NB4 (cell line): ENCODE results near the gene PAEP.

Experiments
- DNase-seq: peaks from one replicate; pipeline ENCODE4 v3.0.0; 2010; ENCODE audit warnings: low read depth
- H3K4me3 ChIP-seq: one replicate; pipeline ENCODE4 v1.5.1; 2011; ENCODE audit warnings: mild to moderate bottlenecking, low read depth, low read length, moderate library complexity
- MYC ChIP-seq: IDR thresholded peaks from 2 replicates; pipeline ENCODE4 v1.6.1; 2011; ENCODE audit warnings: low read depth, low read length
- POLR2A ChIP-seq: IDR thresholded peaks from 2 replicates; pipeline ENCODE4 v1.6.1; 2011; ENCODE audit warnings: mild to moderate bottlenecking; ENCODE audit not compliant: insufficient read length; ENCODE audit errors: extremely low read depth
- TF ChIP-seq, protein P1 (sequence below): IDR thresholded peaks from one replicate; pipeline ENCODE4 v1.5.1; 2012; ENCODE audit warnings: low read depth, low read length
- TF ChIP-seq, protein P2 (sequence below): IDR thresholded peaks from 2 replicates; pipeline ENCODE4 v1.6.1; 2011; ENCODE audit warnings: low read depth, low read length

The PAEP gene

DNA sequence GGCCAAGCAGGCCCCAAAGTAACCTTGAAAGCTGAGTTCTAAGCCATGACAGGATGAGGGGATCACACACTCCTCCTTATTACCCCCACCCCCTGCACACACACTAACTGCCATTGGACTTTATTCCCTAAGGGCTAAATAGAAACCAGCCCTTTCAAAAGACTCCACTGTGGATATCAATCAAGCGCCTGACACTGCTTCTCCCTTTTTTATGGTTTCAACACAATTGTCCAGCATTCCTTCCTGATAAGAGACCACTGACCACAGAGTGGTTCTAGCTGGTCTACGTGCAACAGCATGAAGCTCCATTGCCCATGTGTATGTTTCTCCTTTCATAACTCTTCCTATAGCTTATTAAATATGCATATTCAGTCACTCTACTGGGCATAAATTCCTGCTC is 34.7 kb downstream of the PAEP start:
- TF ChIP-seq, protein P1, sequence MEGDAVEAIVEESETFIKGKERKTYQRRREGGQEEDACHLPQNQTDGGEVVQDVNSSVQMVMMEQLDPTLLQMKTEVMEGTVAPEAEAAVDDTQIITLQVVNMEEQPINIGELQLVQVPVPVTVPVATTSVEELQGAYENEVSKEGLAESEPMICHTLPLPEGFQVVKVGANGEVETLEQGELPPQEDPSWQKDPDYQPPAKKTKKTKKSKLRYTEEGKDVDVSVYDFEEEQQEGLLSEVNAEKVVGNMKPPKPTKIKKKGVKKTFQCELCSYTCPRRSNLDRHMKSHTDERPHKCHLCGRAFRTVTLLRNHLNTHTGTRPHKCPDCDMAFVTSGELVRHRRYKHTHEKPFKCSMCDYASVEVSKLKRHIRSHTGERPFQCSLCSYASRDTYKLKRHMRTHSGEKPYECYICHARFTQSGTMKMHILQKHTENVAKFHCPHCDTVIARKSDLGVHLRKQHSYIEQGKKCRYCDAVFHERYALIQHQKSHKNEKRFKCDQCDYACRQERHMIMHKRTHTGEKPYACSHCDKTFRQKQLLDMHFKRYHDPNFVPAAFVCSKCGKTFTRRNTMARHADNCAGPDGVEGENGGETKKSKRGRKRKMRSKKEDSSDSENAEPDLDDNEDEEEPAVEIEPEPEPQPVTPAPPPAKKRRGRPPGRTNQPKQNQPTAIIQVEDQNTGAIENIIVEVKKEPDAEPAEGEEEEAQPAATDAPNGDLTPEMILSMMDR: no peak
- TF ChIP-seq POLR2A (no peak), MYC (no peak)
- TF ChIP-seq, protein P2, sequence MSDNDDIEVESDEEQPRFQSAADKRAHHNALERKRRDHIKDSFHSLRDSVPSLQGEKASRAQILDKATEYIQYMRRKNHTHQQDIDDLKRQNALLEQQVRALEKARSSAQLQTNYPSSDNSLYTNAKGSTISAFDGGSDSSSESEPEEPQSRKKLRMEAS: no peak
- no peak overlapping the region for H3K4me3 ChIP-seq
- peak; percentile 26 for DNase-seq

DNA sequence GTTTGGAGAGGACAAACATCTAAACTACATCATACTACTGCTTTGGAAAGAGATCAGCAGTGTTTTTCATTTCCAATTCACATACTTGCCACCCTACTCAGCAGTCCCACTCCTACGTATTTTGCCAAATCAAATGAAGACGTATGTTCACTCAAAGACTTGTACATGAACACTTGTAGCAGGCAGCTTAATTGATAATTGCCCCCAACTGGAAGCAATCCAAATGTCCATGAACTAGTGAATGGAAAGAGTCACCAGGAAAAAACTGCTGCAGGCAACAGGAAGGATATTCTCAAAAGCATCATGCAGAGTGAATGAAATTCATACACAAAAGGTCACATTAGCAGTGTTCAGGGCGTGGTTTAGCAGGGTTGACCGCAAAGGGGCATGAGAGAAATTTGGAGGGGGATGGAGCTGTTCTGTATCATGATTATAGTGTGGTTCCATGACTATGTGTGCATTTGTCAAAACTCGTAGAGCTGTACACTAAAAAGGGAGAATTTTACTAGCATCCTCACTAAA is 38.8 kb downstream of the PAEP start:
- no peak overlapping the region for H3K4me3 ChIP-seq
- no peak for DNase-seq
- TF ChIP-seq MYC: no peak
- TF ChIP-seq, protein P1: no peak
- TF ChIP-seq POLR2A: no peak
- TF ChIP-seq, protein P2: no peak

DNA sequence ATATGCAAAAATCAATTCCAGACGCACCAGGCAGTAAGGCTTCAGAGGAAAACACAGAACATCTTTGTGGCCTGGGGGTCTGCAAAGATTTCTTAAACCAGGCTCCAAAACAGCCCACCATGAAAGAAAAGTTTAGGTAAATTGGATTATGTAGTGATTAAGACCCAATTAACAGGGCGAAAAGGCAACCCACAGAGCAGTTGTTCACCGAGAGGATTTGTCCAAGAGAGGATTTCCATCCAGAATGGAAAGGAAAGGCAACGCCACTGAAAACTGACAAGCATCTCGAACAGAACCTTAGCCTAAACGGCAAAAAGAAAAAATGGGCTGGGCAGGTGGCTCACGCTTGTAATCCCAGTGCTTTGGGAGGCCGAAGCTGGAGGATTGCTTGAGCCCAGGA is 40.4 kb downstream of the PAEP start:
- H3K4me3 ChIP-seq: no peak overlapping the region
- TF ChIP-seq POLR2A (no peak), MYC (no peak)
- TF ChIP-seq, protein P2: no peak
- TF ChIP-seq, protein P1: no peak
- no peak for DNase-seq

DNA sequence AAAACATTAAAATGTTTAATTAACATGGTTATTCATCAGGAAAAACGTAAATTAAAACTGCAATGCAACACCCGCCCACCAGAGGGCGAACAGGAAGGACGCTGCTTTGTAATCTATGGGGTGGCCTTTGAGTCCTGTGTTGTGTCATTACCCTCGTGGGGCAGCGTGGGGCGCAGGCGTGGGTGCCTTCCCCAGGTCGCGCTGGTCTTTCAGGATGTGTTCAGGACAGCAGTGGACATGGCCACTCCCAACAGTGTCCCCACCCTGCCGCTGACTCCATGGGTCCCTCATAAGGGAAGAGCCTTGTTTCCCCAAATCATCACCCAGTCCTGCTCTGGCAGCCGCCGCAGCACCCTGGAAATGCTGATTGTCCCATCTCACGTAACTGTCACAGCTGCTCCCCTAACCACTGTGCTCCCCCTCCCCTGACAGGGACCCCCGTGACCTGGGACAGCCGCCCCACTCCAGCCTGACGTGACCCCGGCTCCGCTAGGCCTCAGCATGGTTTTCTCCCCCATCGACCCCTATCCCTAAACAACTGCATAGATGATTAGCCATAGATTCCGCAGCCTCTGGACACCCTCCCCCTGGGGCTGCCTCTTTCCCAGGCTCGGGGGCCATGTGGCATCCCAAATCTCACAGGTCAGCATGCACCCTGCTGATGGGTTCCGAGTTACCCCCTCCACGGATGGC is 41.4 kb downstream of the PAEP start:
- TF ChIP-seq, protein P2: no peak
- no peak for TF ChIP-seq MYC
- TF ChIP-seq, protein P1: peak; percentile 64
- peak; percentile 43 for DNase-seq
- H3K4me3 ChIP-seq: no peak overlapping the region

DNA sequence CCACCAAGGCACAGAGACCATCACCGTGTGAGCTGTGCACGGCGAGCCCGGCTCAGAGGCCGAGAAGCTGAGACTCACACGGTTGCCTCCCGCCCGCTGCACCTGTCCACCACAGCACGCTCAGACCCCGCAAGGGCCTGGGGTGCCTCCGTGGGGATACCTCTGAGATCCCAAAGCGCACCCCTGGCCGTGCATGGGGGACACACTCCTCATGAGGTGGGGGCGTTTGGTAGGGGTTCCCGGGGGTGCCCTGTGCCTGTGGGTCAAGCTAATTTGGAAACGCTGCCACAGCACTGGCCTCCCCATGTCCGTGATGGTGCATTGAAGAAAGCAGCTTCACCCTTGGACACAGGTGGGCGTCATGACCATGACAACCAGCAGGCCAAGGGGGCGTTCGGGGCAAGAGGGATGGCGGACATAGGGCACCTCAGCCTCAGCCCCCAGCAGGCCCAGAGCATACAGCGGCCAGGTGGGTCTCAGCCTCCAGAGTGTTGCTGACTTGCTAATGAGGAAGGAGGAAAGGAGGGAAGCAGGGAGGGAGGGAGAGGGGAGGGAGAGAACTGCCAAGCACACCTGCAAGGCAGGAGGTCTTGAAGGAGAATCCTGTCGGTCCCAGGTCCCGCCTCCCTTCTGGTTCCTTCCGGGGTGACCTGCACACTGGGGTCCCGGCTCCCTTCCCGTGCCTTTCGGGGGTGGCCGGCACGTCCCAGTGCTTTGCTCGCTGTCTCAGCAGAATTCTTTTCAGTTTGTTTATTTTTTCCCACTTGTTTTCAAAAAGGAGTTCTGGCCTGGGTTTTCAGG is 43.1 kb downstream of the PAEP start:
- no peak overlapping the region for H3K4me3 ChIP-seq
- TF ChIP-seq MYC: no peak
- no peak for TF ChIP-seq POLR2A
- TF ChIP-seq, protein P1: no peak
- TF ChIP-seq, protein P2: no peak
- DNase-seq: no peak
